Activated T-helper 1 cell treated with Interleukin-2 at 50 U/mL for 16 hours (primary cell): ENCODE measurements around the gene TRIM33.
"Not testable (repeated sequence)": the region's sequence is repeated elsewhere in the genome, so short reads cannot be mapped to it uniquely, and the experiment has no call there.

Experiments used
- DNase-seq: peaks from one replicate; pipeline ENCODE4 v3.0.0-alpha.2; 2020; ENCODE audit warnings: low read depth

TRIM33 gene

DNA sequence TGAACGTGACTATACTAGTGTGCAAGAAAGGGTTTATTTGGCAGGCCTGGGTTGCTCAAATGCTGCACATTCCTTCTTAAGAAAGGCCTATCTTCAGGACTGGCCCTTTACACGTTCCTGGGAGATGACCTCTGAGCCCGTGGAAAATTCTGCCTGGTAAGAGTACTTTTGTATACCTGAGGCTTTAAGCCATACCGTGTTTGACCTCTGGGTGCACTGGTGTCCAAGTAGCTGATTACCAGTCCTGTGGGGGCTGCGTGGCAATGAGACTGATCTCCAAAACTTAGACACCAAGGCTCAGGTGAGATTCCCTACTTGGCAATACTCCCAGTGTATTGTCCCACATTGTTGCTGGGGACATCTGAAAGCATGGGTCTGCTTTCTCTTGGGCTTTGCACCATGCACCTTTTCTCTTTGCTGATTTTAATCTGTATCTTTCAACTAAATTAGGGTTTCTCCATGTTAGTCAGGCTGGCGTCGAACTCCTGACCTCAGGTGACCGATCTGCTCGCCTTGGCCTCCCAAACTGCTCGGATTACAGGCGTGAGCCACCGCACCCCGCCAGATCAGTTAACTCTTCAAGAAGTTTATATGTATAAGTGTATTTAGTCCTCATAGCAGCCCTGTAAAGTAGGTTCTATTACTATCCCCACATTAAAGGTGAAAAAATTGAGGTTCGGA lies 44.5 kb downstream of the TRIM33 start:
- DNase-seq = no peak

DNA sequence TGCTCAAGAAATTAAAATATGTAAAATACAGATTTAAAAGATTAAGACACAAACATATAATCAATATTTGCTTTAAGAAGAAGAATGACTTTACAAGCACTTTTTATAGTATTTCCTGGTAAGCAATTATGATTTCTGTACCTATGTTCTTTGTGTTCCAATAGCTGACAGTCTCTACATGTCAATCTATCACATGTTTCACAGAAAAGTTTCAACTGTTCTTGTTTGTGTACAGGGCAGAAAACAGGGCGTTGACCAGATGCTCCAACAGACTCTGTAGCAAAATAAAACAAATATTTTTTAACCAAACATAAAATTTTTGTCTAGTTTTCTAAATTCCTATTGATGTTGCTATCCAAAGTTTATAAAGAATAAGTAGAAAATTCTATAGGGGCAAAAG lies 48.0 kb downstream of the TRIM33 start:
- DNase-seq = no peak

GRCh38 chr1:114462341-114462740 lies 48.7 kb downstream of the TRIM33 start:
- DNase-seq = no peak

- no peak for DNase-seq
Observed at GRCh38 chr1:114458237-114458777, 52.7 kb downstream of the TRIM33 start.

DNA sequence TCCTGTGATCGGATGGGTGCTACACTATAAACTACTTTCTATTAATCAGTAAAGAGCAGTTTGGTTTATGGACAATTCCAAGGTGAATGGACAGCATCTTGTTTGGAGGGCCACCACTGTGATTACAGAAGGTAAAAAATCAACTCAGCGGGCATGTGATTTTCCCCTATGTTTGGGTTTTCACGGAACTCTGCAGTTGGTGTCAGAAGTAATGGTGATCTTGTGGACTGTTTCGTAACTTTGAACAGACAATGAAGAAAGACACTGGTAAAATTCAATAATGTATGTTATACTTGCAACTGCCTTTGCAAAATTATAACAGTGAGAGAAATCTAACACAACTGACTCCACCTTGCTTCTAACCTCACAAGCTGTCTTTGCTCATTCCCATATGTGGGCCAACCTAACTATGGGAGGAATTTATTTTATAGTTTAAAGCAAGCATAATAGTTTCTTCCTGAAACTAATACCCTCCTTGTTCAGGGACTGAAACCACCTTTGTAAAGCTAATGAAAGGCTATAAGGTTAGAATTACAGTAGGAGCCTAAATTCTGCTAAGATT lies 53.2 kb downstream of the TRIM33 start:
- no peak for DNase-seq

GRCh38 chr1:114456586-114456985 lies 54.4 kb downstream of the TRIM33 start:
- DNase-seq = no peak

- no peak for DNase-seq
Observed at GRCh38 chr1:114455102-114455785, 55.8 kb downstream of the TRIM33 start.

DNA sequence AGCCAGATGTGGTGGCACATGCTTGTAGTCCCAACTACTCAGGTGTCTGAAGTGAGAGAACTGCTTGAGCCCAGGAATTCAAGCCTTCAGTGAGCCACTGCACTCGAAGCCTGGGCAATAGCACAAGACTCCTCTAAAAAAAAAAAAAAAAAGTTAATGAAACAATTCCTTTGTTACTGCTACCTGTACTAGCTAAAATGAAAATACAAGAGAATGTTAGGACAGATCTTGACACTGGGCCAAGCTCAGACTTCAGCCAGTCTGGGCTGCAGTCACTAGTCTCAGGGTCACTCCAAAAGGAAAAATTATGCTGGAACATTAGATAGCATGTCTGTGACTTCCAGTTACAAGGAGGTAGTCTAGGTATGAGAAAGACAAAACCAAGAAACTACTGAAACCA lies 56.5 kb downstream of the TRIM33 start:
- no peak for DNase-seq

DNA sequence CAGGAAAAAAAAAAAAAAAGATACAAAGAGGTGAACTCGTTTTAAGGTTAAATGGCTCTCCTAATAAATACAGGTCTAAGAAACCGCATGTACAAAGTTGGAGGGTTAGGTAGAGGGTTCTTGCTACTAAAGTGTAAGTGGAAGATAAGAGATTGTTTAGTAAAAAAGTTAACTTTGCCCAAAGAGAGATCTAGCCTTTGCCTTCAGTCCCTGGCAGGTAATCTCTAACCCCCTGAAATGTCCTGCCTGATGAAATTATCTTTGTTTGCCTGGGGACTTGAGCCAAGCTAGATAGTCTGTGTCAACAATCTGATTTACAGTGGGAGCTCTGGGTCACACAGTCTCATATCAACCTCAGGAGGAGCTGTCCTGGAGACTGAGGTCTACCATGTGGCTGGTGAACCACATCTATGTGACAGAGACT lies 57.6 kb downstream of the TRIM33 start:
- no peak for DNase-seq

DNA sequence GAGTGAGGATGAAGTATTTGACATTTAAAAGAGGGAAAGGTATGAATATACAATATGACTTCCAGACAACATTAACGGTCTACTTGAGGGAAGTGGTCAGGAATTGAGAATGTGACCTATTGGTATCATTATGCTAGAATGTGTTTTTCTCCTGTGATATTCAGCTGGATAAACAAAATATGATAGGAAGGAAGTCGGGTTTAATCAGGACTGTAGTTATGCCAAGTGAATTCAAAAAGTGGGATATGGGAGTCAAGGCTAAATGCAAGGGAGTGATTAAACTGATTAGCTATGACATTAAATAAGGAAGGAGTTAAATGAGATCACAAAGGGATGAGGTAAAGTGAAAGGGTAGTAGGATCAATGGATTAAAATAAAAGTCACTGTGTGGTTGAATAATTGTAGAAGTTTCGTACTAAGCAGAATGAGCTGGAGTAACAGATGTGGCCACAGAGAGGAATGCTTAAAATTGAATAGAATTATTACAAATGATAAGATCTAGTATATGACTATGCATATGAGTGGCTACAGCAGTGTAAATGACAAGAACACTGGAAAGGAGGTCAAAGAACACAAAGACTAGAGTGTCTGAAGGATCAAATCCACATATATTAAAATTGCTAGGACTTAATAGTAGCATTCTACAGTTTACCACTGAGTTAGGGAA lies 62.5 kb downstream of the TRIM33 start:
- no peak for DNase-seq

DNA sequence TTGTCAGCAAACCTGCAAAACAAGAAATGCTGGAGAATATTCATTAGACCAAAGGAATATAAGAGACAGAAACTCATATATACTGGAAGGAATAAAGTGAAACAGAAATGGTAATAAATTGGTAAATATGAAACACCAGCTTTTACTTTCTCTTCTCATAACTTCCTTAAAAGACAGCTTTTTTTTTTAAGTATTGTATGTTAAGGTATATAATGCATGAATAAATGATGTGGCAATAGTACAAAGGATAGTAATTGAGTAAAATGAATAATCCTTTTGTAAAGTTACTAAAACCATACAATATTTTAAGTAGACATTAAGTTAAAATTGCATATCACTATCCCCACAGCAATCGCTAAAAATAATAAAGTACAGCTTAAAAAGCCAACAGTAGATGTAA lies 64.8 kb downstream of the TRIM33 start:
- no peak for DNase-seq

DNA sequence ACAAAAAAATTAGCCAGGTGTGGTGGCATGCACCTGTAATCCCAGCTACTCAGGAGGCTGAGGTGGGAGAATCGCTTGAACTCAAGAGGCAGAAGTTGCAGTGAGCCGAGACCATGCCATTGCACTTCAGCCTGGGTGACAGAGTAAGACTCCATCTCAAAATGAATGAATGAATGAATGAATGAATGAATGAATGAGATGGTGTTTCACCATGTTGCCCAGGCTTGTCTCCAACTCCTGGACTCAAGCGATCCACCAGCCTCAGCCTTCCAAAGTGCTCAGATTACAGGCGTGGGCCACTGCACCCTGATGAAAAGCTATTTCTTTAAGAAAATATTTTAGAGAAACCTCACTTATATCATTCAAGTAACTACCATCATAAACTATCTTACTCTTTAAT lies 67.8 kb downstream of the TRIM33 start:
- not testable (repeated sequence) for DNase-seq

- DNase-seq = no peak
Observed at GRCh38 chr1:114441332-114441731, 69.7 kb downstream of the TRIM33 start.

- DNase-seq = no peak
Observed at GRCh38 chr1:114439369-114439768, 71.6 kb downstream of the TRIM33 start.

GRCh38 chr1:114437812-114438211 lies 73.2 kb downstream of the TRIM33 start:
- no peak for DNase-seq

- DNase-seq = no peak
Observed at GRCh38 chr1:114436799-114437198, 74.2 kb downstream of the TRIM33 start.

- DNase-seq = no peak
Observed at GRCh38 chr1:114435088-114435715, 75.8 kb downstream of the TRIM33 start.

DNA sequence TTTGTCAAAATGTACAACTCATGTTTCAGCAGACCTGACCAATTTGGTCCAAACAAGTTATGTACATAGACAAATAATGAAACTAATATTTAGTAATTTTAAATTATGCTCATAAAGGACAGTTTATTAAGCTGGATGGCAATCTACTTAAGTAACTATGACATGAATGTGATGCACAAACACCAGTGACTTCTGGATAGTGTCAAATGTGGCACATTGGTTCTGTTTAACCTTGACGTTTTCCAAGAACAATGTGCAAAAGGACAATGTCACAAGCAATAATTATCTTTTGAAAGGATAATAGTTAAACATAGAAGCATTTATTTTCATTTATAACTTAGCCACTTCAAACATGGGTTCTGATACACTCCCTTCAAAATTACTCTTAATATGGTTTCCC lies 80.0 kb downstream of the TRIM33 start:
- DNase-seq = no peak

- no peak for DNase-seq
Observed at GRCh38 chr1:114428083-114428754, 82.8 kb downstream of the TRIM33 start.

- no peak for DNase-seq
Observed at GRCh38 chr1:114427612-114428011, 83.4 kb downstream of the TRIM33 start.

DNA sequence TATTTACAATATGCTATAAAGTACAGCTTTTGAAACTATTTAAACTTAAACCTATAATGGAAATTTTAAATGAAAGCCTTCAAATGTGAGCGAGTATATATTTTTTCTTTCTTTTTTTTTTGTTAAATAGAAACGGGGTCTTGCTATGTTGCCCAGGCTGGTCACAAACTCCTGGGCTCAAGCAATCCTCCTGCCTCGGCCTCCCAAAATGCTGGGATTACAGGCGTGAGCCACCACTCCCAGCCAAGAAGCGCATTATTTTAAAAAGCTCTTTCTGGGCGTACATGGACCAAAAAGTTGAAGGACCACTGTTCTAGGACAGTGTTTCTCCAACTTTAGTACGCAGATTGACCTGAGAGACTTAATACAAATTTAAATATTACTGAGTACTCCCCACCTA lies 87.5 kb downstream of the TRIM33 start:
- DNase-seq = no peak

DNA sequence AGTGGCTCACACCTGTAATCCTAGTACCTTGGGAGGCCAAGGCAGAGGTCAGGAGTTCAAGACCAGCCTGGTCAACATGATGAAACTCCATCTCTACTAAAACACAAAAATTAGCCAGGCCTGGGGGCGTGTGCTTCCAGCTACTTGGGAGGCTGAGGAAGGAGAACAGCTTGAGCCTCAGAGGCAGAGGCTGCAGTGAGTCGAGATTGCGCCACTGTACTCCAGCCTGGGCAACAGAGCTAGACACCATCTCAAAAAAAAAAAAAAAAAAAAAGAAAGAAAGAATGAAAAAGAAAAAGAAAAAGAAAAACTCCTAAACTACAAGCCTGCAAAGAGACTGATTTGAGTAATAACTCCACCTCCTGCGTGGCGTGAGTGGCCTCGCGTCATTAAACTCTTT lies 92.1 kb downstream of the TRIM33 start:
- DNase-seq = not testable (repeated sequence)
